ENCODE results near the gene PCSK1. TPM values are rescaled to one million over a fixed set of nuclear protein-coding genes. Genes with fewer than 3 reads are reported as not detected.

The PCSK1 gene
- total and polyA plus RNA-seq, 7 donors = 0.11 to 0.64 (median 0.17) TPM

GRCh38 chr5:96447949-96448348 is 14.9 kb upstream of the PCSK1 start:
- Histone ChIP-seq H3K4me1 (no peaks in the 10 kb centered on the region), H3K27me3 (ENCODE audit: insufficient read depth in 3 of 3, low read length in 2 of 3) (no peaks in the 10 kb centered on the region), H3K4me3 (no peak overlapping the region), H3K36me3 (ENCODE audit: insufficient read depth in 1 of 2, low read depth in 1 of 2) (no peaks in the 10 kb centered on the region), H3K27ac (no peak overlapping the region), H3K9me3 (no peaks in the 10 kb centered on the region)
- TF ChIP-seq CTCF (IDR thresholded peaks at IDR 0.05) = no peak
- ATAC-seq = no peak
- intact Hi-C loops (cut with DNase I) = no loop called here
- 9 to 32% (median 26%) methylated on average over 1 of the region's 1 CpG for WGBS, 3 donors
- no peak for DNase-seq

GRCh38 chr5:96440185-96440538 is 7.1 kb upstream of the PCSK1 start:
- TF ChIP-seq CTCF (IDR thresholded peaks at IDR 0.05) = no peak

GRCh38 chr5:96439477-96440184 is 6.6 kb upstream of the PCSK1 start:
- TF ChIP-seq CTCF (IDR thresholded peaks at IDR 0.05) = no peak
- DNase-seq = no peak
- H3K27ac ChIP-seq = no peak overlapping the region
- H3K4me1 ChIP-seq = no peaks in the 10 kb centered on the region
- intact Hi-C loops (cut with DNase I) = no loop called here
- no peaks in the 10 kb centered on the region for H3K9me3 ChIP-seq
- WGBS, 3 donors = 10 to 24% (median 20%) methylated on average over 3 of the region's 3 CpGs
- peaks cover 0 to 22% (median 0%) of the 10 kb centered on the region in 3 donors for H3K27me3 ChIP-seq (ENCODE audit: insufficient read depth in 3 of 3, low read length in 2 of 3)
- H3K4me3 ChIP-seq = no peak overlapping the region
- H3K36me3 ChIP-seq (ENCODE audit: insufficient read depth in 1 of 2, low read depth in 1 of 2) = no peaks in the 10 kb centered on the region
- ATAC-seq = no peak

More at GRCh38 chr5:96440185-96440538, 7.1 kb upstream of the PCSK1 start:
- WGBS, 3 donors = 53 to 66% (median 62%) methylated on average over 2 of the region's 2 CpGs
- Histone ChIP-seq H3K9me3 (no peaks in the 10 kb centered on the region), H3K27me3 (ENCODE audit: insufficient read depth in 3 of 3, low read length in 2 of 3) (peaks cover 0 to 18% (median 0%) of the 10 kb centered on the region in 3 donors), H3K27ac (no peak overlapping the region), H3K4me1 (no peaks in the 10 kb centered on the region), H3K36me3 (ENCODE audit: insufficient read depth in 1 of 2, low read depth in 1 of 2) (no peaks in the 10 kb centered on the region), H3K4me3 (no peak overlapping the region)
- intact Hi-C loops (cut with DNase I) = no loop called here
- DNase-seq = no peak
- no peak for ATAC-seq

GRCh38 chr5:96434201-96434645 is 1.2 kb upstream of the PCSK1 start:
- WGBS, 3 donors = 1 to 2% (median 2%) methylated on average over 11 of the region's 11 CpGs

More at GRCh38 chr5:96434201-96434645, 1.2 kb upstream of the PCSK1 start:
- TF ChIP-seq CTCF (IDR thresholded peaks at IDR 0.05) = peak; percentile 8
- H3K4me1 ChIP-seq = no peaks in the 10 kb centered on the region
- H3K36me3 ChIP-seq (ENCODE audit: insufficient read depth in 1 of 2, low read depth in 1 of 2) = no peaks in the 10 kb centered on the region
- intact Hi-C loops (cut with DNase I) = no loop called here
- ATAC-seq (peak in 3 of 4 donors; percentile 51 to 62 (median 53)), DNase-seq (peak; percentile 49 to 69)
- H3K9me3 ChIP-seq = no peaks in the 10 kb centered on the region
- no peak overlapping the region for H3K4me3 ChIP-seq
- peaks cover 0 to 67% (median 14%) of the 10 kb centered on the region in 3 donors for H3K27me3 ChIP-seq (ENCODE audit: insufficient read depth in 3 of 3, low read length in 2 of 3)
- no peak overlapping the region for H3K27ac ChIP-seq

Measured in psoas muscle (tissue), 8 donors.